GM18498 (cell line): Measurements from ENCODE around the gene MRPL40.
A peak's percentile ranks its signal among the peaks of the same experiment; 100 is the strongest.
"Not testable (repeated sequence)": the region's sequence is repeated elsewhere in the genome, so short reads cannot be mapped to it uniquely, and the experiment has no call there.

Experiments
- ATAC-seq: cut with Tn5 transposase; IDR thresholded peaks from one replicate; pipeline ENCODE4 v1.9.1; 2021; ENCODE audit warnings: mild to moderate bottlenecking, moderate library complexity; ENCODE audit not compliant: unreplicated experiment

MRPL40 gene

DNA sequence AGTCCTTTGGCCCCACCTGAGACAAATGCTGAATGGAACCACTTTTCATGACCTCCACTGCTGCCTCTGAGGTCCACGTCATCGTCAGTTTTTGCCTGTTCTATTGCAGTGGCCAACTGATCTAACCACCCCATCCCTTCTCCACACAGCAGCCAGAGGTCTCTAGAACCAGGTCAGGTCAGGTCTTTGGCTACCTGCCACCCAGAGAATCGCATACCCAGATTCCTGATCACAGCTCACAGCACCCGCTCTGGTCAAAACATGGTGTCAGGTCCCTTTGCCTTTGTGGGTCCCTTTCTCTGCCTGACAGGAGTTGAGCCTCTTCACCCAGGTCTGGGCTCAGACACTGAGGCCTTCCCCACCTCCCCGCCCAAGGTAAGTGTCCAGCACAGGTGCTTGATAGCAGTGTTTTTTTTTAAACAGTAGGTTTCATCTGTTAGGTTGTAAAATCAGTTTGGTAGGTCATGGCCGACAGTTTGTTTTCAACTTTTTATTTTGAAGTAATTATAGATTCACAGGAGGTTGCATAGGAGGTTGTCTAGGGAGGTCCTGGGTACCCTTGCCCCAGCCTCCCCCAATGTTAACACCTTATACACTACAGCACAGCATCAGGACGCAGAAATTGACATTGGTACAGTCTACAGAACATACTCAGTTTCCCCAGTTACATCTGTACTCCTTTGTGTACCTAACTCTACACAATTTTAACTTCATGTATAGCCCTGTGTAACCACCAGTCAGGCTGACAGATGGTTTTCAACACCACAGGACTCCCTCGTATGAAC is 8.3 kb downstream of the MRPL40 start:
- no peak for ATAC-seq

DNA sequence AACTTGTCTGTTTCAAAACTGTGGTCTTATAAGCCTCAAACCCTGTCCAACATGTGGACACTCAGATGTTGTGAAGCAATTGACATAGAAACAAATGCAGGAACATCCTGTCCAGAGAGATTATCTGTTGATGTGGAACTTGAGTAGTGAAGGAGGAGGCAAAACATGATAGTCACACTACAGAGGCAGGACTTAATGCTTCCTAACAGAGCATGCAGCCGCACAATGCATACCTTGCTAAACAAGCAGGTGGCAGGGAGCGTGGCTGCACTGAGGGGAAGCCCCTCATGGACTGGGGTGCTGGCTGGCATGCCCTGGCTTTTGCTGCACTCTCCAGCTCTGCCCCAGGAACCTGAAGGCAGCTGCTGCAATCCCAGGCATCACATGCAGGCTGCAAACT is 9.8 kb downstream of the MRPL40 start:
- ATAC-seq: no peak

DNA sequence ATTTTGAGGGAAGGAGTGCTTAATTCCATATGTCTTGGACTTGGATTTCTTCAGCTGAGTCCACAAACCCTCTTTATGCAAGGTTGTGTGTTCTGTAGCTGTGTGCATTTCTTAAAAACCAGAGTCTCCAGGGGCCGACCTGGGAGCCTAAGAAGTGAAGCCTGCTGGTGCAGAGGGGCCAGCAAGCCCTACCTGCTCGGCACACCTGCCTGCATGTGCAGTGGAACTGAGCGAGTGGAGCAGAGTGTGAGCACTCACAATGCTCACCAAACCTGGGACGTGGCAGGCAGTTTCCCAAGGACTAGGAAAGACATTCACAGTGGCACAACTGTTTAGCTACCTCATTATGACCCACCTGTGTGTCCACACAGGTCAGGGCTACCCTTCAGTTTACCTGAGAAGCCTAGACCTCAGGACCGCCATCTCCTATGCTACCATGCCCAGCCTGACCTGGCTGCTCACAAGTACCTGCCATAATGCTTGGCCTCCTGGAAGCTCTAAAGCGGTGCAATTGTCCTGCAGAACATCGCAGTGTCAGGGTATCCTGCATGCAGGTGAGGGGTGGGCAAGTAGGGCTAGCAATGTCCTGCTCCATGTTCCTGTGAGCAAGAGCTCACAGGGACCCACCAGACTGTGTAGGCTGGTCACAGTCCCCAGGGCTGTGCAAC is 11.3 kb downstream of the MRPL40 start:
- ATAC-seq: no peak

DNA sequence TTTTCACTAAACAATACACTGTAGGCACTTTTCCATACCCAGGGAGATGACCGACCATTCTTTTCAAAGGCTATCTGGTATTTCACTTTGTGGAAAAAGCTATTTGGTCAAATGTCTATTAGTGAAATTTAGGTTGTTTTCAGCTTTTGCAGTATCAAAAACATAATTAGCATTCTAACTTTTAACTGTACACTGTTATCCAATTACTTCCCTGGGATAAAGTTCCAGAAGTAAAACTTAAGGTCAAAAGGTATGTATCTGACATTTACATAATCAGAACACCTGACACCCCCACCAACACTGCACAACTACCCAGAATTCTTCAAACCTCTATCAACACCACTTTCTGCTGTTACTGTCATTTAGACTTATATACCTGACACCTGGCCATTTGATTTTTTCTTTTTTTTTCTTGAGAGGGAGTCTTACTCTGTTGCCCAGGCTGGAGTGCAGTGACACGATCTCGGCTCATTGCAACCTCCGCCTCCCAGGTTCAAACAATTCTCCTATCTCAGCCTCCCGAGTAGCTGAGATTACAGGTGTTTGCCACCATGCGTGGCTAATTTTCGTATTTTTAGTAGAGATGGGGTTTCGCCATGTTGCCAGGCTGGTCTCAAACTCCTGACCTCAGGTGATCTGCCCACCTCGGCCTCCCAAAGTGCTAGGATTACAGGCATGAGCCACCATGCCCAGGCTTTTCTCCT is 13.1 kb downstream of the MRPL40 start:
- not testable (repeated sequence) for ATAC-seq

DNA sequence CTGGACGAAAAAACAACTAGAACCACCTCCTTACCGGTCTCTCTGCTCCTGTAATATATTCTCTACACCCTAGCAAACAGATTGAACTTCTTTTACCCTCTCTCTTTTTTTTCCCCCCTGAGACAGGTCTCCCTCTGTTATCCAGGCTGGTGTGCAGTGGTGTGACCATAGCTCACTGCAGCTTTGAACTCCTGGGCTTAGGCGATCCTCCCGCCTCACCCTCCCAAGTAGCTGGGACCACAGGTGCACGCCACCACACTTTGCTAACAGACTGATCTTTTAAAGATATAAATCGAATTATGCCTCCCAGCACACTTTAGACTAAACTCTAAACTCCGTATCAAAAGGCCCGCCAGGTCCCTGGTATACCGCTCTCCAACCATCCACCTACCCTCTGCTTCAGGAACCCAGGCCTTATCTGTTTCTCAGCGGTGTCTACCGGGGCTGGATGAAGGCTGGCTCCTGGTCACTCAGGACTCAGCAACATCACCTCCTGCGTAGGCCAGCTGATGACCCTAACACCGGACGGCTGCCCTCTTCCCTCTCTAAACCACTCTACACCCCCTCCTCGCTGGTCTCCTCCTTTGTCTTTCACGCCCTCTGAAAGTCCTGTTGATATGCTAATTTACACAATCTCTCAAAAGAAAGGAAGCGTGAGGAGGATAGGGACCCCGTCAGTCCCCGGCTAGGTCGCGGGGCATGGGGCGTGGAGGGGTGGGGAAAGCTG is 14.4 kb downstream of the MRPL40 start:
- no peak for ATAC-seq

DNA sequence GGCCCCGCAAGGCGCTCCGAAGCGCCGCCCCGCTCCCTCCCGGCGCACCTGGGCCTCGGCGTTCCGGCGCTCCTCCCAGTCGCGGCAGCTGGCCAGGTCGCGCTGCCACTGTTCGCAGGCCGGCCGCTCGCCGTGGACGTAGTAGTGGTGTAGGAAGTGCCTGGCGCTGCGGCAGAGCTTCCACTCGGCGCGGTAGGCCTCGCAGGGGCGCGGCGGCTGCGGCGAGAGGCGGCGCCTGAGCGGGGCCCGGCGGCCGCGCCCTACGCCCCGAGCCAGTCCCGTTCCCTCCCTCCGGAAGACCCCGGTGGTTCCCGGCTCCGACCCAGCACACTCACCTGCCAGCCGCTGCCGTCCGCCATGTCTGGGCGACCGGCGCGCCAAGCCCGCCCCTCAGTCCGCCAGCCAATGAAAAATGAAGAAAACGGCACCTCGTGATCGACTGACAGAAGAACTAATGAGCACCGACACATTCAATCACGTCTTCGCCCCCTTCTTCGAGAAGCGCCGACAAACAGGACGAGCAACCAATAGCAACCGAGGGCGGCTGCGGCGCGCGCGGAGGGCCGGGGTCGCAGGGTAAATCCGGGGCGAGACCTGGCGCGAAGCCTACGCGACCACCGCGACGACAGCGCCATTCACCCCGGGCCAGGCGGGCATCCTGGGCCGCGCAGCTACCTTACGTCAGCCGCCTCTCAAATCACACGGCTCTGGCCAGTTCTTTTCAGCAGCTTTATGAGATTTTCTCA is 15.2 kb downstream of the MRPL40 start, which contains the start of gene C22orf39:
C22orf39 (minus strand) TSS at position 382 of the 746 bp plus-strand sequence; CDS start at position 359, 23 bp downstream.
- ATAC-seq: peak; percentile 86

DNA sequence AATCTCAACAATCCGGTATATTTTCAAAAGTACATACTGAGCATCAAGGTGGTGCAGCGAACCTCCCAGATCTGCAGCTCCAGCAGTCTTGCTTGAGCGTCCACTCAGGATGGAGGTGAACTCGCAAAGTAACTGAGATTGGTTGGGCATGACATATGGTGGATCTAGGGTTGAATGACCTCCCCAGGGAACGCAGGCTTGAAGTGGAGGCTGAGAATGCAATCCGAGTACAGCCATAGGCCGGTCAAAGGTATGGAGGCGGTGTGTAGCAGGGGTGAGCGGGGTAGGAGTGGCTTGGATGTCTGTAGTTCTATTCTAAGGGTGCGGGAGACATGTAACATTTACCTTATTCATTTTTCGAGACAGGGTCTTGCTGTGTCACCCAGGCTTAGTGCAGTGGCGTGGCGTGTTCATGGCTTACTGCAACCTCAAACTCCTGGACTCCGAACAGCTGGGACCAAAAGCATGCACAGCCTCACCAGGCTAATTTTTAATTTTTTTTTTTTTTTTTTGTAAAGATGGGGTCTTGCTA is 15.8 kb downstream of the MRPL40 start:
- peak; percentile 37 for ATAC-seq

DNA sequence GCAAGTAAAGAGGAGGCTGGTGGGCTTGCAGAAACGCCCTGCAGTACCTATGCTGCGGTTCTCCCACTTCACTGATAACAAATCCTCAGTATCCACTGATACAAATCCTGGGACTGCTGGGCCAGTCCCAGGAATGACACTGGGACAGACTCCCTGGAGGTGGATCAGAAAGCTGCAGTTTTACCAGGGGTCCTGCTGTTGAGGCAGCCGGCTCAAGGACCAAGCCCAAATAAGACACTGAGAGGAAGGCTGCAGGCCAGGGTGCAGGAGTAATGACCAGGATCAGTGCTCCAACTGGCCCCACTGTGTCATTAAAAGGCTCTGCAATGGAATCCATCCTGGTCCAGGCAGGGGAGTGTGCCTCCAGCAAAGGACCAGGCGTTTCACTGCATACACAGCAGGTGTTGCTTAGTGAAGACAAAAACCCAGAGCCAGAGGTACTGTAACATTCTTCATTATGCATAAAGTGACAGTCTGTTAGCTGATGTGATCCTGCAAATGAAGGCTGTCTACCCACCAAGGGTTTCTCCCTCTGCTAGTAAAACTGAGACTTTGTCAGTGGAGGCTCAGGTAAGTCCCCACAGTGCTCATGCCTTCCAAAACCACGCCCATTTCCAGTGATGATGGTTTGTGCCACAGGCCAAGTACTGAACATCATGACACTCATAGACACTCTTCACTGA is 16.5 kb downstream of the MRPL40 start:
- no peak for ATAC-seq

DNA sequence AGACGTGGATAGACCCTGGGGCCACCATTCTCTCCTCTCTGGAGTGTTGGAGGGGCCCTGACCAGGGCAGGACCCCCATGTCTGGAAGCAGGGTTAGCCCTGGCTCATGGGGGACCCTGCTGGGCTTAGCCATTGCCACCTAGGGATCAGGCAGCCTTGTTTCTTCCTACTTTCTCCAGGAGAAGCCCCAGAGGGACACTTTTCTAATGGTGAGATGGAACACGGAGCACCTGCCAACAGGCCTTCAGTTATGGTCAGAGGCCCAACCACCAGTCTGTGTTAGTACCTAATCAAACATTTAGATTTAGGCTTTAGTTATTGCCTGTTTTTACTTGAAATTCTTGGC is 17.1 kb downstream of the MRPL40 start:
- ATAC-seq: no peak

DNA sequence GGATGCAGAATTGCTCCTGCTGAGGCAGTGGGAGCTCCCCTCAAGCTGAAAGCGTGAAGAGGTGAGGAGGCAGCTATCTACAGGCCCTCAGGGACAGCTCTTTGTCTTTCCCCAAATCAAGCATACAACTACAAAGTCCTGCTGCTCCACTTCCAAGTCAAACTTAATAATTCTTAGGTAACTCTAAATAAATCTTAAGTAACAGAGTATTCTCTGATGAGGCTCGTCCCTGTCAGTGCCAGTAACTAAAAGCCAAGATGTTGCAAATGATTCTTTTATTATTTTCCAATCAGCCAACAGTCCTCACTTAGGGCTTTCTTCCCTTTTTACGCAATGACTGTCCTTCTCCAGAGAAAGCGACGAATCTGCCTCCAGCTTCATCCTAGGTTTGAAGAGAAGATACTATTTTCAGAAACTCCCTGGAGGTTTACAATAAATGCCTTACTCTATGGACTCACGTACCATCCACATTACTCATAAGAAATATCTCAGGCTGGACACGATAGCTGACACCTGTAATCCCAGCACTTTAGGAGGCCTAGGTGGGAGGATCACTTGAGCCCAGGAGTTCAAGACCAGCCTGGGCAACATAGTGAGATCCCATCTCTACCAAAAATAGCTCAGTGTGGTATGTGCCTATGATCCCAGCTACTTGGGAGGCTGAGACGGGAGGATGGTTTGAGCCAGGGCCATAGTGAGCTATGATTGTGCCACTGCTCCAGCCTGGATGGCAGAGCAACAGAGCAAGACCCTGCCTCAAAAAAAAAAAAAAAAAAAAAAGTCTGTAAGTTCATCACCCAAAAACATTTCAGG is 18.2 kb downstream of the MRPL40 start:
- no peak for ATAC-seq

DNA sequence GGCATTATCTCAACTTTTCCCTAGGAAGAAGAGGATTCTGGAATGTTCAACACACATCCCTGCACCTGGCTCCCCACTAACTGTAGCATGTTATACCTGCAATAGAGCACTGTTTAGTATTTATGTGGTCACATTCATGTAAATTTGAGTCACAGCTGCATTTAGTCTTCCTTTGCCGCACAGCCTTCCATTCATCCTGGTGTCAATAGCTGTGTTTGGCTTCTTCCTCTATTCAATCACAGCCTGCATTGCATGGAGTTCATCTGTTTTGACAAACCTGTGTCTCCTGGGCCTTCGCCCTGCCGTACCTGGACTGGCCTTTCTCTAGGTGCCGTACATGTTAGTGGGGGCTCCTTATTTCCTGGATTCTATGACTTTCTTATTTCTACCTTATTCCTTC is 19.2 kb downstream of the MRPL40 start:
- ATAC-seq: no peak

DNA sequence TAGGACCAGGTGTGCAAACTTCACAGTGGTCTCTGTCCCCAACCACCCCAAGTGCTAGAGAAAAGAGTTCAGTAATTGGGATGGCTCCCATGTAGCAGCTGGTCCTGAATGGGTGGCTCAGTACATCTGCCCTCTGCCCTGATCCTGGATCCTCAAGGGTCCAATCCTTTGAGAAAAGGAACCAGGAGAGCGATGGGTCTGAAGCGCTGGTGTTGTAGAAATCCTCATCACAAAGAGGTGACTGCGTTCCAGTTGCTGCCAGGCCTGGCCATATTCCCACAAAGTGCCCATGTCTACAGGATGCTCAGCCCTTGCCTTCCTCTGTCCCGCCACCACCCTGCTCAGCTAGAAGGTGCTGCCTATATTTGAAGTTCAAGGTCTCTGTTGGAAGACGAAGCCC is 21.4 kb downstream of the MRPL40 start:
- no peak for ATAC-seq

DNA sequence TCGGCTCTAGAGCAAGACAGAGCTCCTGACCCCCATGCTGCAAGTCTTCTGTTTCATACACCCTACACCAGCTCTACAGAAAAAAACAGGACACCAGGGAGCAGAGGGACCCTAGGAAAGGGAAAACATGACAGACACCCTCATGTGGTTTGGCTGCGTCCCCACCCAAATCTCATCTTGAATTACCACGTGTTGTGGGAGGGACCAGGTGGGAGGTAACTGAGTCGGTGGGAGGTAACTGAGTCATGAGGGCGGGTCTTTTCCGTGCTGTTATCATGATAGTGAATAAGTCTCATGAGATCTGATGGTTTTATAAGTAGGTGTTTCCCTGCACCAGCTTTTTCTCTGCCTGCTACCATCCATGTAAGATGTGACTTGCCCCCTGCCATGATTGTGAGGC is 21.8 kb downstream of the MRPL40 start:
- ATAC-seq: no peak

DNA sequence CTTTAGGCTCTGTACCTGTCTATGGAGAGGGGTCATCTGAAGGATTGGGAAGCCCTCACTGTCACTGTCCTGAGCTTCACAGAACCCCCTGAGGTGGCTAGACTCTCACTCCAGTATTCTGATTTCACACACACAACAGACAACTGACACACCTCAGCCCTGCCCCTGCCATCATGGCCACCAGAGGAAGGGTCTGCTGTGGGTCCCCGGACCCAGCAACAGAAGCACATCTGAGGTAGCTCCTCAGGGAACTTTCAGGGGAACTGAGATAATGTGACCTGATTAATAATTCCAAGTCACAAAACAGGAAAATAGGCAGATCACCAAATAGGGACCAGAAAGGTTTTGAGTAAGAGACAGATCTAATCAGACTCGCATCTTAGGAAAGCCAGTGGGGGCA is 22.7 kb downstream of the MRPL40 start:
- no peak for ATAC-seq

DNA sequence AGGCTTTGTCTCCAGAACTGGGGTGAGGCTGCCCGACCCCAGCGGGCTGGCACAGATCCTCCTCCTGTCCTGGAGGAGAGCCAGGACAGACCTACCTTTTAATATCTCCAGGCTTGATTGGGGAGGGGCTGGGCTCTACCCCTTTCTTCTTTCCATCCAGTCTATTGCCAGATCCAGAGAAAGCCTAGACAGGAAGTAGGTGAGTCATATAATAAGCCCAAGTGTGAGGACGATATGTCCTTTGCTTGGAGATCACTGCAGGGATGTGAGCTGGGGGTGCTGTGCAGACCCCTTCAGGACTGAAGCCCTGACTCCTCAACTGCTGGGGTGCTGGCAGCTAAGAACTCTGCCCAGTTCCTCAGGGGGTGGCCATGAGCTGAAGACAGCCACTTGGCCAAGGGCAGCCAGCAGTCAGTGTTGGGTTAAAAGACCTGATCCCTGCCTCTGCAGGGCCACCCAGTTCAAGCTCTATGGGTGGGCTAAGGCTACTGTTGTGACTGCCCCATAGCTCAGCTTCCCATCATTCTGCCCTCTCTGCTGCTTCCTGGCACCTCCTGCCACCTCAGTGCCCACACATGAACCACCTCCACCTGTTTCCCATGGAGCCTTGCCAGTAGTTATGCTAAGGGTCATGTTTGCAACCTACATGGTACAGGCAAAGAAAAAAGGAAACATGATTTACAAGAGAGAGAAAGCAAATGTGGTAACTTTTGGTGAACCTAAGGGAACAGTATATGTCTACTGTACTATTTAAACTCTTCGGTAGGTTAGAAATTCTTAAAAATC is 23.4 kb downstream of the MRPL40 start:
- ATAC-seq: no peak

DNA sequence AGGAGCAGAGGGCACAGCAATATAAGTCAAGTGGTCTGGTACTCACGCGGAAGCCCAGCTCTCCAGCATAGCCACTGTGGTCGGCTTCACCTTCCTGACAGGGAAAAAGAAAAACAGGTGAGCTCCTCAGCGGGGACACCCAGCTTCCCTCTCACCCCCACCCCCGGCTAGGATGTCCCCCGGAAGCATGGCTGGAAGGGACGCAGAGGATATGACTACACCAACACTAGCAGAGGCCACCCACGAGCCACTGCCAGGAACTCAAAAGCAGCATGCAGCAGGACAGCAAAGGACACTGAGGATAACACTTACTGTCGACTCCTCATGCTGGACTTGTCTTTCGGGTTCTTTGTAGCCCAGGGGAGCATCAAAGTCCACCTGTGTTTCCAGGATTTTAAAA is 24.2 kb downstream of the MRPL40 start:
- no peak for ATAC-seq

DNA sequence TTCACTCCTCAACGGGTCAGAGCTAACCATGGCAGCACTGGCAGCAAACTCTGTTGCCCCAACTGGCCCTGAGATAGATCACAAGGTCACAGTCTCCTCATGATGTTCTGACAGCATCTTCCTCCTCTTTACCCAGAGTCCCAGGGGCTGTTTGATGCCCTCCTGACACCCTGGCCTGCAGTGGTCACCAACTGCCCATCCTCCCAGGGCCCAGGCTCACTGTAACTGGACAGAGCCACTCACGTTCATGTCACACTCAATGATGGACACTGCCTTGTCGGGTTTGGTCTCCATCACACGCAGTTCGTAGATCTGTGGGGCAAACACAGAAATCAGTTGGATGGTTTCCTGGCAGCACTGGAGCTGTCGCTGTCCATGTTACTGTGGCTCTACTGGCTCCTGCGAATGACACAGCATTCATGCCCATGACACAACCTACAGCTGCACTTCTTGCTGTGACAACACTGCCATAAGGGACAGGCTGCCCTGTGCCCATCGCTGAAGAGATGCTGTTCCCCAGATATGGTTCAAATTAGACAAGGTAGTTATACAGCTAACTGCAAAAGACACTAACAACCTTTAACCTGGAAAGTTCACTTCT is 25.6 kb downstream of the MRPL40 start:
- ATAC-seq: no peak

DNA sequence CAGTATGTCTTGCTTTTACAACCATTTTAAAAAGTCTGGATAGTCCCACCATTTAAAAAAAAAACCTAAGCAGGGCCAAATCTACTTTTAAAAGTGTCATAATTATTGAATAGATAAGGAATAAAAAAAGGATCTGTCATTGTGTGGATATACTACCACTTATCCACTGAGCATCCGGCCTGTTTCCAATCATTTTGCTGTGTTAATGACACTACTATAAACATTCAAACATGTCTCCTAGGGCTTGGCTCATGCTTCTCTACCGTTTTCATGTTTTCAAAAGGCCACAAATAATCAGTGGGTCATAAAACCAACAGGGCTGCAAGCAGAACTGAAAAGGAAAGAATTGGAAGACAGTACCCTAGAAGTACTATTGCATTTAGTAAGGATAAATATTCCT is 27.7 kb downstream of the MRPL40 start:
- no peak for ATAC-seq
